A549 (cell line): ENCODE results near the gene PPARA. TPM values are rescaled to one million over a fixed set of nuclear protein-coding genes. Genes with fewer than 3 reads are reported as not detected.

ENCODE experiments used
- ATAC-seq, 2 experiments: fragments of 200-7000 bp in 1 of 2; fragments of >200 bp in 1 of 2; cut with Nextera tagmentation in 1 of 2; cut with Tn5 transposase in 1 of 2; 3 replicates each; pipeline versions ENCODE4 v1.8.0 to v1.9.1; 2018 to 2020; ENCODE audit warnings: mild to moderate bottlenecking in 1 of 2, moderate library complexity in 1 of 2
- CTCF ChIA-PET: fragments of 300-600 bp; sonication (Branson Sonifier 250); formaldehyde crosslinking; extraction: SDS; loops from one replicate; lab custom pipeline; 2021; ENCODE audit warnings: antibody characterized with exemption, inconsistent platforms; lab: Yijun Ruan, JAX
- POLR2A ChIA-PET: fragments of 350-600 bp; formaldehyde crosslinking; extraction: SDS; loops from one replicate; lab custom pipeline; 2021; ENCODE audit warnings: antibody characterized with exemption, inconsistent platforms; lab: Yijun Ruan, JAX
- DNase-seq, 2 experiments: peaks; one replicate each; pipeline versions ENCODE4 v3.0.0 to v3.0.0-alpha.2; 2011 to 2016; ENCODE audit warnings: low read depth in 1 of 2, low spot score in 1 of 2
- FAIRE-seq: peaks from 2 replicates; lab custom pipeline; 2011; peaks lifted over from hg19 to GRCh38; lab: Jason Lieb, UNC
- H3K27ac ChIP-seq, 2 experiments: fragments of >200 bp; sonication (Bioruptor Twin); formaldehyde crosslinking; 3 replicates each; pipeline ENCODE4 v1.5.1; 2016 to 2017
- H3K4me1 ChIP-seq: fragments of >200 bp; sonication (Bioruptor Twin); formaldehyde crosslinking; 3 replicates; pipeline ENCODE4 v1.6.1; 2016
- H3K4me2 ChIP-seq: fragments of >200 bp; sonication (Bioruptor Twin); formaldehyde crosslinking; 3 replicates; pipeline ENCODE4 v1.6.1; 2016
- H3K4me3 ChIP-seq: fragments of >200 bp; sonication (Bioruptor Twin); formaldehyde crosslinking; 3 replicates; pipeline ENCODE4 v1.5.1; 2016
- H3K9me3 ChIP-seq: fragments of >200 bp; sonication (Bioruptor Twin); formaldehyde crosslinking; 3 replicates; pipeline ENCODE4 v1.6.1; 2016
- CHD4 ChIP-seq: fragments of 200-600 bp; sonication (generic); IDR thresholded peaks from 2 replicates; pipeline ENCODE4 v1.6.1; 2016; ENCODE audit warnings: antibody characterized with exemption, mild to moderate bottlenecking, borderline replicate concordance
- ELK1 ChIP-seq: fragments of 150-350 bp; IDR thresholded peaks from 2 replicates; pipeline ENCODE4 v1.6.1; 2014; ENCODE audit warnings: low read depth, mild to moderate bottlenecking, low read length
- ESRRA ChIP-seq: fragments of 150-350 bp; IDR thresholded peaks from 2 replicates; pipeline ENCODE4 v1.6.1; 2014; ENCODE audit warnings: mild to moderate bottlenecking, low read length, borderline replicate concordance
- FOXS1 ChIP-seq: fragments of 250-450 bp; sonication (Bioruptor Pico); IDR thresholded peaks from 2 replicates; pipeline ENCODE4 v1.5.0; 2020; ENCODE audit warnings: mild to moderate bottlenecking, moderate library complexity
- HES2 ChIP-seq: fragments of >200 bp; sonication (Bioruptor Twin); formaldehyde crosslinking; IDR thresholded peaks from 2 replicates; pipeline ENCODE4 v1.6.1; 2016
- HEYL ChIP-seq: fragments of 250-450 bp; sonication (Bioruptor Pico); IDR thresholded peaks from 2 replicates; pipeline ENCODE4 v1.8.0; 2021; ENCODE audit warnings: mild to moderate bottlenecking, moderate library complexity
- HOXA7 ChIP-seq: fragments of 250-450 bp; sonication (Bioruptor Pico); IDR thresholded peaks from 2 replicates; pipeline ENCODE4 v1.5.0; 2020; ENCODE audit warnings: mild to moderate bottlenecking, moderate library complexity
- HOXB13 ChIP-seq: fragments of 250-450 bp; sonication (Bioruptor Pico); IDR thresholded peaks from 2 replicates; pipeline ENCODE4 v1.5.0; 2020; ENCODE audit warnings: low read depth, mild to moderate bottlenecking, moderate library complexity
- MAZ ChIP-seq: fragments of 150-350 bp; IDR thresholded peaks from 2 replicates; pipeline ENCODE4 v1.6.1; 2014; ENCODE audit warnings: antibody characterized with exemption, low read depth, low read length, borderline replicate concordance
- NFE2L2 ChIP-seq: fragments of 150-350 bp; conservative IDR thresholded peaks from 2 replicates; pipeline ENCODE4 v1.6.1; 2014; ENCODE audit warnings: low read length
- NR3C1 ChIP-seq: fragments of >200 bp; sonication (Bioruptor Twin); formaldehyde crosslinking; IDR thresholded peaks from 3 replicates; pipeline ENCODE4 v1.6.1; 2017
- PBX3 ChIP-seq: IDR thresholded peaks from 2 replicates; pipeline ENCODE4 v1.6.1; 2012
- POLR2A ChIP-seq: IDR thresholded peaks from 2 replicates; pipeline ENCODE4 v1.6.1; 2012; ENCODE audit warnings: mild to moderate bottlenecking, low read length
- POLR2AphosphoS2 ChIP-seq: conservative IDR thresholded peaks from 2 replicates; pipeline ENCODE4 v1.6.1; 2012; ENCODE audit warnings: low read length, improper control_type of control experiment, inconsistent platforms
- RAD21 ChIP-seq, 2 experiments: fragments of >200 bp in 1 of 2; sonication (Bioruptor Twin) in 1 of 2; formaldehyde crosslinking in 1 of 2; IDR thresholded peaks in 1 of 2; conservative IDR thresholded peaks in 1 of 2; 2 replicates in 1 of 2; 3 replicates in 1 of 2; pipeline ENCODE4 v1.6.1; 2012 to 2018; ENCODE audit warnings: inconsistent platforms in 1 of 2
- REST ChIP-seq: fragments of 200-600 bp; sonication (generic); IDR thresholded peaks from 2 replicates; pipeline ENCODE4 v1.6.1; 2016; ENCODE audit warnings: antibody characterized with exemption, mild to moderate bottlenecking, moderate library complexity
- SMC3 ChIP-seq: fragments of >200 bp; sonication (Bioruptor Twin); formaldehyde crosslinking; IDR thresholded peaks from 3 replicates; pipeline ENCODE4 v1.6.1; 2018; ENCODE audit warnings: inconsistent platforms
- TP53 ChIP-seq: fragments of 250-450 bp; sonication (Bioruptor Pico); IDR thresholded peaks from 2 replicates; pipeline ENCODE4 v1.5.0; 2021; ENCODE audit warnings: mild to moderate bottlenecking, moderate library complexity
- USF2 ChIP-seq: fragments of 450-650 bp; IDR thresholded peaks from 2 replicates; pipeline ENCODE4 v1.6.1; 2014; ENCODE audit warnings: antibody characterized with exemption
- ZC3H11A ChIP-seq: fragments of 450-650 bp; IDR thresholded peaks from 2 replicates; pipeline ENCODE4 v1.6.1; 2014; ENCODE audit warnings: antibody characterized with exemption, mild to moderate bottlenecking
- WGBS: methylation state at CpG from one replicate; pipeline ENCODE4 v1.1.6; 2017; ENCODE audit errors: missing lambda C conversion rate; 5-methylcytosine and 5-hydroxymethylcytosine counted together
- polyA plus RNA-seq, 4 experiments: library from polyadenylated mRNA; depleted of rRNA in 3 of 4; stranded (reverse); fragments of >200 nt; fragmentation: RNase III in 1 of 4; extraction: RNeasy Plus Mini Kit Qiagen cat#74134 plus additional on column Dnase treatment in 1 of 4; gene quantifications; 2 replicates in 3 of 4; 3 replicates in 1 of 4; pipeline ENCODE4 v1.2.3, GENCODE V29; 2011 to 2017

Gene PPARA
- polyA plus RNA-seq, 2 of the 4 experiments (the other 2 are of a cell fraction) = 2.6 to 2.8 TPM

- no peak overlapping the region for H3K4me3 ChIP-seq
- FAIRE-seq (no peak), ATAC-seq (no peak), DNase-seq (no peak)
- ChIA-PET POLR2A (no interaction called here), CTCF (interaction anchor here (1.6 kb wide), 1 partner anchor 20 kb away, joined by 4 read pairs; no protein-coding TSS in a partner anchor)
- peaks cover 29% of the 10 kb centered on the region for H3K4me1 ChIP-seq
- TF ChIP-seq ESRRA = no peak
- no peak for TF ChIP-seq MAZ
- no peak for TF ChIP-seq HES2
- TF ChIP-seq NR3C1 = no peak
- TF ChIP-seq SMC3 = no peak
- no peak for TF ChIP-seq HEYL
- TF ChIP-seq TP53 = no peak
- TF ChIP-seq PBX3 = no peak
- TF ChIP-seq POLR2A = no peak
- TF ChIP-seq REST = no peak
- no peak for TF ChIP-seq USF2
- no peak for TF ChIP-seq HOXA7 (CRISPR knock-in tag)
- no peak for TF ChIP-seq HOXB13 (CRISPR knock-in tag)
- H3K4me2 ChIP-seq = peak overlapping the region; percentile 45
- 91% methylated on average over 8 of the region's 8 CpGs for WGBS
- H3K27ac ChIP-seq = peak overlapping the region; percentile 62 to 84
- H3K9me3 ChIP-seq = peaks cover 7% of the 10 kb centered on the region; the same call in 1 of the 3 replicates
Measured at GRCh38 chr22:46171940-46172339, 21.6 kb downstream of the PPARA start.

- WGBS = 86% methylated on average over 11 of the region's 11 CpGs
- ATAC-seq (no peak), DNase-seq (no peak), FAIRE-seq (no peak)
- POLR2A ChIA-PET = no interaction called here
- Histone ChIP-seq H3K4me3 (no peak overlapping the region), H3K4me2 (peak overlapping the region; percentile 26; the same call in 1 of the 3 replicates), H3K27ac (peak overlapping the region; percentile 12 to 62; a peak in 1 of 6 replicates), H3K4me1 (peaks cover 29% of the 10 kb centered on the region), H3K9me3 (peaks cover 7% of the 10 kb centered on the region; the same call in 1 of the 3 replicates)
- CTCF ChIA-PET = interaction anchor here (1.6 kb wide), 1 partner anchor 19 kb away, joined by 4 read pairs; no protein-coding TSS in a partner anchor
- TF ChIP-seq NFE2L2 (no peak), FOXS1 (no peak), ZC3H11A (no peak), ELK1 (no peak), MAZ (no peak), RAD21 (conservative IDR thresholded peaks at IDR 0.05 in 1 of 2, IDR thresholded peaks at IDR 0.05 in 1 of 2) (no peak), HOXB13 (CRISPR knock-in tag) (no peak), TP53 (no peak), CHD4 (no peak), POLR2AphosphoS2 (no peak)
Measured at GRCh38 chr22:46172522-46173110, 22.3 kb downstream of the PPARA start.
